ENCODE measurements around the gene GPR137.
A peak's percentile ranks its signal among the peaks of the same experiment; 100 is the strongest.

GRCh38 chr11:64304316-64305072 is 18.8 kb downstream of the GPR137 start:
- TF ChIP-seq CTCF (IDR thresholded peaks at IDR 0.05; ENCODE audit: low read depth, low read length, missing input control) (peak; percentile 73), MAX (IDR thresholded peaks at IDR 0.05) (peak; percentile 40), RAD21 (IDR thresholded peaks at IDR 0.05) (peak; percentile 75 to 90), YY1 (IDR thresholded peaks at IDR 0.05) (peak; percentile 6), EGR1 (IDR thresholded peaks at IDR 0.05; ENCODE audit: low read depth in 2 of 2) (no peak), NR2F2 (IDR thresholded peaks at IDR 0.05) (peak; percentile 61), ATF3 (IDR thresholded peaks at IDR 0.05) (no peak), ZBTB33 (IDR thresholded peaks at IDR 0.05) (no peak), REST (IDR thresholded peaks at IDR 0.05) (peak; percentile 9), HNF4G (IDR thresholded peaks at IDR 0.05) (no peak)
